NCI-H2081 treated with DMSO at 0.1 percent for 48 hours (cell line): ENCODE data around the gene MAGI2.
"Not testable (repeated sequence)": the region's sequence is repeated elsewhere in the genome, so short reads cannot be mapped to it uniquely, and the experiment has no call there.

Experiments
- DNase-seq: peaks from one replicate; lab custom pipeline; 2025; lab: John Stamatoyannopoulos, UW

MAGI2 gene

GRCh38 chr7:78024591-78024990 is 1428.9 kb downstream of the MAGI2 start:
- DNase-seq: no peak

GRCh38 chr7:78023191-78023590 is 1430.3 kb downstream of the MAGI2 start:
- no peak for DNase-seq

- no peak for DNase-seq
Observed at GRCh38 chr7:78022165-78022564, 1431.3 kb downstream of the MAGI2 start.

GRCh38 chr7:78020874-78021249 is 1432.6 kb downstream of the MAGI2 start:
- no peak for DNase-seq

- peak; percentile 59 for DNase-seq
Observed at GRCh38 chr7:78020136-78020873, 1433.2 kb downstream of the MAGI2 start.

- peak; percentile 45 for DNase-seq
Observed at GRCh38 chr7:78019447-78020135, 1433.9 kb downstream of the MAGI2 start.

GRCh38 chr7:78018641-78019446 is 1434.6 kb downstream of the MAGI2 start:
- DNase-seq: no peak

- DNase-seq: no peak
Observed at GRCh38 chr7:78017591-78018100, 1435.8 kb downstream of the MAGI2 start.

GRCh38 chr7:78015574-78016260 is 1437.8 kb downstream of the MAGI2 start:
- DNase-seq: no peak

- DNase-seq: no peak
Observed at GRCh38 chr7:78014401-78014800, 1439.1 kb downstream of the MAGI2 start.

GRCh38 chr7:78013386-78013785 is 1440.1 kb downstream of the MAGI2 start:
- no peak for DNase-seq

GRCh38 chr7:78011642-78012041 is 1441.8 kb downstream of the MAGI2 start:
- no peak for DNase-seq

- DNase-seq: no peak
Observed at GRCh38 chr7:78007231-78007630, 1446.2 kb downstream of the MAGI2 start.

- no peak for DNase-seq
Observed at GRCh38 chr7:78006063-78006755, 1447.3 kb downstream of the MAGI2 start.

- DNase-seq: no peak
Observed at GRCh38 chr7:78002715-78003114, 1450.8 kb downstream of the MAGI2 start.

- DNase-seq: no peak
Observed at GRCh38 chr7:78002021-78002420, 1451.4 kb downstream of the MAGI2 start.

GRCh38 chr7:77999168-77999567 is 1454.3 kb downstream of the MAGI2 start:
- not testable (repeated sequence) for DNase-seq

GRCh38 chr7:77995717-77996116 is 1457.8 kb downstream of the MAGI2 start:
- DNase-seq: no peak

- no peak for DNase-seq
Observed at GRCh38 chr7:77993838-77994237, 1459.6 kb downstream of the MAGI2 start.

- DNase-seq: no peak
Observed at GRCh38 chr7:77991656-77992055, 1461.8 kb downstream of the MAGI2 start.

GRCh38 chr7:77989981-77990566 is 1463.4 kb downstream of the MAGI2 start:
- DNase-seq: no peak
